Ovary (tissue), 9 donors: ENCODE results near the gene NLRP10. TPM values are rescaled to one million over a fixed set of nuclear protein-coding genes. Genes with fewer than 3 reads are reported as not detected.
"Not testable (repeated sequence)": the region's sequence is repeated elsewhere in the genome, so short reads cannot be mapped to it uniquely, and the experiment has no call there.

ENCODE experiments used
- DNase-seq, 5 donors: peaks; one replicate each; pipeline ENCODE4 v3.0.0-alpha.2; 2019 to 2020
- H3K27ac ChIP-seq, 2 donors: fragments of 200-600 bp; one replicate each; pipeline versions ENCODE4 v1.5.1 to v1.8.0; 2019 to 2022
- H3K27me3 ChIP-seq: fragments of 200-600 bp; one replicate; pipeline ENCODE4 v1.8.0; 2022
- H3K36me3 ChIP-seq: fragments of 200-600 bp; sonication (generic); one replicate; pipeline ENCODE4 v1.5.1; 2019
- H3K4me1 ChIP-seq: one replicate; pipeline ENCODE4 v1.8.1; 2013; ENCODE audit warnings: mild to moderate bottlenecking, moderate library complexity; ENCODE audit not compliant: insufficient read depth
- H3K4me3 ChIP-seq: fragments of 200-600 bp; sonication (generic); one replicate; pipeline ENCODE4 v1.5.1; 2017
- H3K9me3 ChIP-seq, 2 donors: fragments of 200-600 bp in 1 of 2; sonication (generic) in 1 of 2; one replicate each; pipeline versions ENCODE4 v1.5.1 to v1.8.1; 2013 to 2019; ENCODE audit warnings: mild to moderate bottlenecking in 1 of 2, moderate library complexity in 1 of 2
- EP300 ChIP-seq: sonication (generic); formaldehyde crosslinking; IDR thresholded peaks from one replicate; pipeline ENCODE4 v1.6.1; 2017; ENCODE audit warnings: antibody characterized with exemption
- POLR2A ChIP-seq: fragments of 450-650 bp; IDR thresholded peaks from one replicate; pipeline ENCODE4 v1.6.1; 2017; ENCODE audit warnings: antibody characterized with exemption, mild to moderate bottlenecking, moderate library complexity
- WGBS, 3 donors: extraction: QIAGEN DNeasy Blood & Tissue Kit in 1 of 3; methylation state at CpG; one replicate each; pipeline versions ENCODE4 v1.1.5 to v1.1.7; 2013 to 2017; 5-methylcytosine and 5-hydroxymethylcytosine counted together
- intact Hi-C, 4 donors: fragments of 100-400 bp; cut with DNase I; formaldehyde crosslinking; loops; one replicate each; pipeline versions ENCODE4 v1.11.0 to v1.15.1; 2022 to 2023
- polyA plus RNA-seq, 2 donors: library from polyadenylated mRNA; stranded (reverse); fragments of 200-250 nt in 1 of 2; fragments of 350-450 nt in 1 of 2; fragmentation: Illumina TruSeq in 1 of 2; extraction: RNeasy Lipid Tissue Mini Kit (QIAGEN cat#74804) in 1 of 2; gene quantifications; one replicate each; pipeline ENCODE4 v1.2.3, GENCODE V29; 2013 to 2014
- total RNA-seq, 7 donors: library from RNA; depleted of rRNA in 2 of 7; stranded (reverse); fragments of >200 nt in 2 of 7; fragmentation: NEBNext Ultra II Directional in 3 of 7; extraction: Animal tissue kit (Norgen Biotek cat#: 25700) in 3 of 7; gene quantifications; one replicate each; pipeline versions ENCODE4 v1.1.0 to v1.2.4, GENCODE V29; 2016 to 2023
- TF ChIP-seq, protein P1 (sequence below), 3 donors: fragments of 450-650 bp in 2 of 3; fragments of 200-600 bp in 1 of 3; IDR thresholded peaks; one replicate each; pipeline versions ENCODE4 v1.5.1 to v1.8.0; 2016 to 2022; ENCODE audit warnings: antibody characterized with exemption in 3 of 3, mild to moderate bottlenecking in 1 of 3
- donor health status: DM: no; HTN: no; CAD: no; lungs with moderate emphysema.
- donor health status: DM: no; HTN: no; CAD: no.
- donor health status: Bipolar disorder and iron deficiency.
- donor health status: DM: yes; HTN: yes; CAD: no.
- donor health status: DM: no; HTN: no; CAD: no.
- donor health status: DM: yes; HTN: yes; CAD: no.

NLRP10 gene
- total and polyA plus RNA-seq, 9 donors = not detected

DNA sequence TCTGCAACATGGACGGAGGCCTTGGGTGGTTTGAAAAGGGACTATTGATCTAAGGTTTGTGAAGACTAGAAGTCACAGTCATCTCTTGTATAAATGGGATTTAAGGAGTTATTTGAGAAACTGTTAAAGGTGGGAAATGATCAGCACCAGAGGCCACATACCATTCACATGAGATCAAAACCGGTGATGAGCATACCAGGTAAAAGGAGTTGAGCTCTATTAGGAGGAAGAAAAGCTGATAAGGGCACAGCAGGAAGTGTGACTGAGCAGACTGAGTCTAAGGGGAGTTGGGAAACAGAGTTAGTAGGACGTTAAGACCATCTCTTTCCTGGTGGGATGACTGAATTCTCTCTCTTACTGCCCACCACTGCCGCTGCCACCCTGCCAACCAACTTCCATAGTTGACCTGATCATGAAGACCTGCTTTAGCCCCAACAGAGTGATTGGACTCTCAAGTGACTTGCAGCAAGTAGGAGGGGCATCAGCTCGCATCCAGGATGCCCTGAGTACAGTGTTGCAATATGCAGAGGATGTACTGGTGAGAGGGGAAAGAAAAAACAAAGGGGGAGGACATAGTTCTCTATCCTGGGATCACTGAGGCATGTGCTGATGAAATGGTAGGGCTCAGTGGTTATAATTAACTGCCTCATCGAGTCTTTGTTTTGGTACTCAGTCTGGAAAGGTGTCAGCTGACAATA is 29.5 kb upstream of the NLRP10 start:
- TF ChIP-seq POLR2A (no peak), EP300 (no peak)
- TF ChIP-seq, protein P1, sequence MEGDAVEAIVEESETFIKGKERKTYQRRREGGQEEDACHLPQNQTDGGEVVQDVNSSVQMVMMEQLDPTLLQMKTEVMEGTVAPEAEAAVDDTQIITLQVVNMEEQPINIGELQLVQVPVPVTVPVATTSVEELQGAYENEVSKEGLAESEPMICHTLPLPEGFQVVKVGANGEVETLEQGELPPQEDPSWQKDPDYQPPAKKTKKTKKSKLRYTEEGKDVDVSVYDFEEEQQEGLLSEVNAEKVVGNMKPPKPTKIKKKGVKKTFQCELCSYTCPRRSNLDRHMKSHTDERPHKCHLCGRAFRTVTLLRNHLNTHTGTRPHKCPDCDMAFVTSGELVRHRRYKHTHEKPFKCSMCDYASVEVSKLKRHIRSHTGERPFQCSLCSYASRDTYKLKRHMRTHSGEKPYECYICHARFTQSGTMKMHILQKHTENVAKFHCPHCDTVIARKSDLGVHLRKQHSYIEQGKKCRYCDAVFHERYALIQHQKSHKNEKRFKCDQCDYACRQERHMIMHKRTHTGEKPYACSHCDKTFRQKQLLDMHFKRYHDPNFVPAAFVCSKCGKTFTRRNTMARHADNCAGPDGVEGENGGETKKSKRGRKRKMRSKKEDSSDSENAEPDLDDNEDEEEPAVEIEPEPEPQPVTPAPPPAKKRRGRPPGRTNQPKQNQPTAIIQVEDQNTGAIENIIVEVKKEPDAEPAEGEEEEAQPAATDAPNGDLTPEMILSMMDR (IDR thresholded peaks at IDR 0.05) = no peak
- intact Hi-C loops = no loop called here
- Histone ChIP-seq H3K27me3 (no peaks in the 10 kb centered on the region), H3K27ac (no peak overlapping the region), H3K36me3 (no peaks in the 10 kb centered on the region), H3K4me1 (no peaks in the 10 kb centered on the region), H3K4me3 (no peak overlapping the region), H3K9me3 (no peaks in the 10 kb centered on the region)
- DNase-seq = no peak
- WGBS, 3 donors = 72 to 90% (median 89%) methylated on average over 6 of the region's 6 CpGs

DNA sequence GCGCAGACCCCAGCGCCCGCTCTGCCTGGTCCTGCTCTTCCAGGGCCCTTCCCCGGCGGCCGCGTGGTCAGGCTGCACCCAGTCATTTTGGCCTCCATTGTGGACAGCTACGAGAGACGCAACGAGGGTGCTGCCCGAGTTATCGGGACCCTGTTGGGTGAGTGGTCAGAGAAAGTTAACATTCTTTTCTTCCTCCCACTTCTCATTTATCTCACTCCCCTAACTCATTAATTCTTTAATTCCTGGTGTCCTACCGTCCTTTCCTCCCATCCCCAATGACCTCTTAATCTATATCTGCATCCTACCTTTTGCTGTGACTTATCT is 22.3 kb upstream of the NLRP10 start:
- H3K27me3 ChIP-seq, H3K36me3 ChIP-seq, DNase-seq, H3K4me1 ChIP-seq, H3K9me3 ChIP-seq: not testable (repeated sequence)
- intact Hi-C loops = loop anchor here in 2 of 4 donors (5.0 kb wide), 2 partner anchors 90 to 95 kb away; no protein-coding TSS in a partner anchor
- H3K27ac ChIP-seq = peak overlapping the region in 1 of 2 donors; percentile 64
- 0 to 1% (median 0%) methylated on average over 9 to 13 of the region's 13 CpGs for WGBS, 3 donors
- peak overlapping the region; percentile 87 for H3K4me3 ChIP-seq

DNA sequence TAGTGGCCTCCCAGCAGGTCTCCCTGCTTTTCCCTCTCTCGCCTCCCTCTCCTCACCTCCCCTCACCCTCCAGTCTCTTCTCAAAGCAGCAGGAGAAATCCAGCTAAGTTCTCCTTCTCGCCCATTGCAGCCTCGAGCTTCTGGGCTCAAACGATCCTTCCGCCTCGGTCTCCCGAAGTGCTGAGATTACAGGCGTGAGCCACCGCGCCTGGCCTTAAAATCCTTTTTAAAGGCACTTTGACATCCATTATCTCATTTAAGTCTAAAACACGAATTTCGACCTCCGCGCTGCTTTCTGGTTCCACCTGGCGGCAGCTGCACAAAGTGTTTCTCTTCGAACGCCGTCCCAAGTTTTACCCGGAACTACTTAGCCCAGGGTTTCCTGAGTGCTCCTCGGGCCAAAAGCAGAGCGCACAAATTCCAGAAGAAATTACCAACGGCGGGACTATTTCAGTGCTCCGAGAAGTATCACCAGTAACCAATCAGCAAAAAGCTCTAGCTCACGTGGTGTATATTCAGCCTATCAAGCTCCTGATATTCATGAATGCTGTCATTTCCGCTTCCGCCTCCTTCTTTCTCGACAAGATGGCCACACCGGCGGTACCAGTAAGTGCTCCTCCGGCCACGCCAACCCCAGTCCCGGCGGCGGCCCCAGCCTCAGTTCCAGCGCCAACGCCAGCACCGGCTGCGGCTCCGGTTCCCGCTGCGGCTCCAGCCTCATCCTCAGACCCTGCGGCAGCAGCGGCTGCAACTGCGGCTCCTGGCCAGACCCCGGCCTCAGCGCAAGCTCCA is 21.7 kb upstream of the NLRP10 start, which contains the start of gene EIF3F:
TSS of gene EIF3F (plus strand) at position 570 of the 792 bp plus-strand sequence. CDS start at position 586, 16 bp downstream.
- Histone ChIP-seq H3K36me3 (no peaks in the 10 kb centered on the region), H3K9me3 (no peaks in the 10 kb centered on the region), H3K27me3 (no peaks in the 10 kb centered on the region), H3K4me1 (peaks cover 6% of the 10 kb centered on the region), H3K4me3 (peak within 1 kb of the TSS; percentile 87), H3K27ac (peak within 1 kb of the TSS in 1 of 2 donors; percentile 64)
- intact Hi-C loops = loop anchor here in 2 of 4 donors (5.0 kb wide), 2 partner anchors 90 to 95 kb away; no protein-coding TSS in a partner anchor
- DNase-seq = peak; percentile 81 to 92 (median 88)
- TF ChIP-seq, protein P1 (IDR thresholded peaks at IDR 0.05) = peak; percentile 81 to 86 (median 85)
- TF ChIP-seq EP300 = no peak
- WGBS, 3 donors = 0 to 1% (median 1%) methylated on average over 47 of the region's 47 CpGs

GRCh38 chr11:7983832-7984590 is 18.8 kb upstream of the NLRP10 start:
- intact Hi-C loops = no loop called here
- no peaks in the 10 kb centered on the region for H3K27me3 ChIP-seq
- TF ChIP-seq EP300 (no peak), POLR2A (no peak)
- TF ChIP-seq, protein P1 (IDR thresholded peaks at IDR 0.05) = no peak
- H3K4me1 ChIP-seq = peaks cover 6% of the 10 kb centered on the region
- WGBS, 3 donors = 64 to 71% (median 68%) methylated on average over 7 of the region's 7 CpGs
- H3K9me3 ChIP-seq = no peaks in the 10 kb centered on the region
- DNase-seq = no peak
- H3K36me3 ChIP-seq = no peaks in the 10 kb centered on the region
- no peak overlapping the region for H3K4me3 ChIP-seq
- no peak overlapping the region for H3K27ac ChIP-seq
